Brain microvascular endothelial cell (primary cell): ENCODE results near the gene SCRG1.
A peak's percentile ranks its signal among the peaks of the same experiment; 100 is the strongest.

Experiments used
- DNase-seq: peaks from one replicate; pipeline ENCODE4 v3.0.0-alpha.2; 2020
- H3K27ac ChIP-seq: fragments of 250-450 bp; sonication (Bioruptor Pico); 2 replicates; pipeline ENCODE4 v1.5.1; 2020; ENCODE audit warnings: mild to moderate bottlenecking, moderate library complexity
- H3K27me3 ChIP-seq: fragments of 250-450 bp; sonication (Bioruptor Pico); replicated peaks from 2 replicates; pipeline ENCODE4 v1.5.1; 2020; ENCODE audit warnings: mild to moderate bottlenecking
- H3K36me3 ChIP-seq: fragments of 250-450 bp; sonication (Bioruptor Pico); replicated peaks from 2 replicates; pipeline ENCODE4 v1.5.1; 2020; ENCODE audit warnings: mild to moderate bottlenecking
- H3K4me3 ChIP-seq: 2 replicates; pipeline ENCODE4 v1.5.1; 2011; ENCODE audit warnings: low read depth, mild to moderate bottlenecking, control low read depth, low read length, moderate library complexity
- in situ Hi-C: cut with HindIII; loops from 2 replicates; pipeline ENCODE4 v1.10.0; 2017; ENCODE audit warnings: low sequenced_read_pairs, low pct_ligation_motif_present
- TF ChIP-seq, protein P1 (sequence below): IDR thresholded peaks from 2 replicates; pipeline ENCODE4 v1.5.1; 2011; ENCODE audit warnings: low read depth, mild to moderate bottlenecking, moderate library complexity, low read length, control low read depth, inconsistent platforms; ENCODE audit errors: missing control alignments

SCRG1 gene

DNA sequence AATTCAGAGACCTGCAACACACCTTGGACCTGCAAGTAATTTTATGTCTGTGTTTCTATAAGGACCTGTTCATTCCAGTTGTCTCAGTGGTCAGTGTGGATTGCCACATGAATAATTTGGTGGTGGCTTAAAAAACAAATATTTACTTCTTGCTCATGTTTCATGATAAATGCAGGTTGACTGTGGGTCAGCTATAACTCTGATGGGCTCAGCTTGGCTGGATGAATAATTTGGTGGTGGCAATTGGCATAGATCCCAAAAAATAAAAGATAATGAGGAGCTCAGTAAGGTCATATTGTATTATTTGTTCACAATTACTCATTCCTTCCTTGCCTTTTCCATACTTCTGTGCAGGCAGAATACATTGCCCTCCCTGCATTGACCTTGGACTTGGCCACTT, 18.9 kb upstream of the SCRG1 start:
- no peak for DNase-seq
- H3K4me3 ChIP-seq, result no peak overlapping the region
- TF ChIP-seq, protein P1, sequence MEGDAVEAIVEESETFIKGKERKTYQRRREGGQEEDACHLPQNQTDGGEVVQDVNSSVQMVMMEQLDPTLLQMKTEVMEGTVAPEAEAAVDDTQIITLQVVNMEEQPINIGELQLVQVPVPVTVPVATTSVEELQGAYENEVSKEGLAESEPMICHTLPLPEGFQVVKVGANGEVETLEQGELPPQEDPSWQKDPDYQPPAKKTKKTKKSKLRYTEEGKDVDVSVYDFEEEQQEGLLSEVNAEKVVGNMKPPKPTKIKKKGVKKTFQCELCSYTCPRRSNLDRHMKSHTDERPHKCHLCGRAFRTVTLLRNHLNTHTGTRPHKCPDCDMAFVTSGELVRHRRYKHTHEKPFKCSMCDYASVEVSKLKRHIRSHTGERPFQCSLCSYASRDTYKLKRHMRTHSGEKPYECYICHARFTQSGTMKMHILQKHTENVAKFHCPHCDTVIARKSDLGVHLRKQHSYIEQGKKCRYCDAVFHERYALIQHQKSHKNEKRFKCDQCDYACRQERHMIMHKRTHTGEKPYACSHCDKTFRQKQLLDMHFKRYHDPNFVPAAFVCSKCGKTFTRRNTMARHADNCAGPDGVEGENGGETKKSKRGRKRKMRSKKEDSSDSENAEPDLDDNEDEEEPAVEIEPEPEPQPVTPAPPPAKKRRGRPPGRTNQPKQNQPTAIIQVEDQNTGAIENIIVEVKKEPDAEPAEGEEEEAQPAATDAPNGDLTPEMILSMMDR, result no peak
- H3K36me3 ChIP-seq, result no peaks in the 10 kb centered on the region
- H3K27ac ChIP-seq, result no peak overlapping the region
- no peaks in the 10 kb centered on the region for H3K27me3 ChIP-seq
- in situ Hi-C loops, result no loop called here

GRCh38 chr4:173415885-173416653, 17.2 kb upstream of the SCRG1 start:
- Histone ChIP-seq H3K36me3 (no peaks in the 10 kb centered on the region), H3K4me3 (no peak overlapping the region), H3K27ac (no peak overlapping the region), H3K27me3 (no peaks in the 10 kb centered on the region)
- TF ChIP-seq, protein P1, result no peak
- in situ Hi-C loops, result no loop called here
- DNase-seq, result no peak

- Histone ChIP-seq H3K27me3 (no peaks in the 10 kb centered on the region), H3K4me3 (no peak overlapping the region), H3K36me3 (no peaks in the 10 kb centered on the region), H3K27ac (no peak overlapping the region)
- DNase-seq, result no peak
- TF ChIP-seq, protein P1, result no peak
- in situ Hi-C loops, result no loop called here
Observed at GRCh38 chr4:173415092-173415491, 16.2 kb upstream of the SCRG1 start.

GRCh38 chr4:173414456-173414855, 15.5 kb upstream of the SCRG1 start:
- DNase-seq, result no peak
- H3K36me3 ChIP-seq, result no peaks in the 10 kb centered on the region
- TF ChIP-seq, protein P1, result no peak
- in situ Hi-C loops, result no loop called here
- no peaks in the 10 kb centered on the region for H3K27me3 ChIP-seq
- H3K4me3 ChIP-seq, result no peak overlapping the region
- H3K27ac ChIP-seq, result no peak overlapping the region

- Histone ChIP-seq H3K36me3 (no peaks in the 10 kb centered on the region), H3K27me3 (no peaks in the 10 kb centered on the region), H3K27ac (no peak overlapping the region), H3K4me3 (no peak overlapping the region)
- DNase-seq, result peak; percentile 43
- in situ Hi-C loops, result no loop called here
- TF ChIP-seq, protein P1, result no peak
Observed at GRCh38 chr4:173413036-173413435, 14.1 kb upstream of the SCRG1 start.
